GM12892 (cell line): ENCODE measurements around the gene POLN.

Experiments used
- POLR2A ChIP-seq: IDR thresholded peaks from 2 replicates; pipeline ENCODE4 v1.6.1; 2011; ENCODE audit warnings: low read depth, low read length, control low read depth
- POLR2AphosphoS5 ChIP-seq: IDR thresholded peaks from 2 replicates; pipeline ENCODE4 v1.6.1; 2011; ENCODE audit warnings: low read depth, low read length, control low read depth

- TF ChIP-seq POLR2A: no peak
- no peak for TF ChIP-seq POLR2AphosphoS5
Observed at GRCh38 chr4:2080429-2081300, 161.3 kb downstream of the POLN start.
